Epidermal melanocyte (primary cell): ENCODE data around the gene MAPKAPK2.

ENCODE experiments used
- DNase-seq: peaks from one replicate; pipeline ENCODE4 v3.0.0; 2011; ENCODE audit warnings: low spot score; ENCODE audit not compliant: insufficient read length

MAPKAPK2 gene

DNA sequence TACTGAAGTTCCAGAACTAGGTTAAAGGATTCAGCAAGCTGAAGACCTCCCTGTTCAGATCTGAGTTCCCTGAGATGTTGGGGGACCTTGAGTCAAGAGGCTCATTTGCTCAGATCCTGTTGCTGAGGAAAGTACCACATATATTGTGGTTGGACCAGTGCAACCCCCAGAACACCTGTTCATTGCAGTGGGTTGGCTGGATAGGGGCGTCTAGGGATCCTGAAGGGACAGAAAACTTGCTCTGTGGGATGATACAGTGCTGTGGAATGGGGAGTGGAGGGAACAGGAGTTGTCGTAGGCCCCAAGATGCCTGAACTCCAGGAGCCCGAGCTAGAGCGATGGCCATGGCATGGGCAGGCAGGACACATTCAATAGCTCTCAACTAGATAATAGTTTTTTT, 24.6 kb upstream of the MAPKAPK2 start:
- DNase-seq = no peak

- no peak for DNase-seq
Measured at GRCh38 chr1:206661161-206661820, 23.4 kb upstream of the MAPKAPK2 start.

DNA sequence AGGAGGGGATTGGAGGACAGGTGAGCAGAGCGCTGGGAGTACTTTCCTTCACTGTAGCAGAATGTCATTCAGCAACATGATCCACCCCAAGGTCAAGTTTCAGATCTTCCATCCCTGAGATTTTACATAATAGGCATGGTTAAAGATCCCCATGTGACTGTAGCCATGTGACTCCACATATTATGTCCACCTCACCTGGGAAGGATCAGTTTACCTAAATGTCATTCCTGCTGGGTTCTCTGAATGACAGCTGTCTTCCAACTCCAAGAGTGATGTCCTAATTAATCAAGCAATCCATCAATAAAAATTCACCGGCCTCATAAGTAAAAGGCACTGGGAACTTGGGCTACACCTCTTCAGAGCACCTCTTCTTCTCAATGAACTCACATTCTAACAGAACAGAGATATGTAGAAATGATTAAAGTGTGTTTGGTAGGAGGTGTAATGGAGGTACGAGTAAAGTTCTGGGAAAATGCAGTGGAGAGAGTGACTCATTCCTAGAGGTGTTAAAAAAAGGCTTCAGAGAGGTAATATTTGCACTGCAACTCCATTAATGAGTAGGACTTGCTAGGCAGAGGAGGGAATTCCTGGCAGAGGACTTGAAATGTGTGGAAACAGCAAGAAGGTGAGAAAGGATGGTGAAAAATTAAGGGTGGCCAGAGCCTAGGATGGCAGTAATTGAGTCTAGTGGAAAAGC, 22.2 kb upstream of the MAPKAPK2 start:
- DNase-seq = no peak

DNA sequence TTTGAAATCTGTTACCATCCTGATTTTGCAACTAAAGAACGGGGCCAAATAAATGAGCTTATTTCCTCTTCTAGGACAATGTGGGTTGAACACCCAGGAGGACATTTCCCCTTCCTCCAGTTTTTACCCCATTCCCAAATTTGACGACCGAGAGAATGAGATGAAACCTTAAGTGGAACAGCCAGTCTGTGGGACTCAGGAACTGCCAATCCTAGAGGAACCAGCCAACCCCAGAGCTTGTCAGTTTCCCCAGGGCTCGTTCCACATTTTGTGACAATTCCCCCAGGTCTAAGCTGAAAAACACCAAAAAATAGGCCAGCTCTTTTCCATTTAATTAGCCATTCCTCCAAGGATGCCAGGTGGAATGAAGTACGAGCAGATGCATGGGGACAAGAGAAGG, 21.3 kb upstream of the MAPKAPK2 start:
- DNase-seq = no peak

- peak; percentile 68 for DNase-seq
Measured at GRCh38 chr1:206663832-206664652, 20.7 kb upstream of the MAPKAPK2 start.

DNA sequence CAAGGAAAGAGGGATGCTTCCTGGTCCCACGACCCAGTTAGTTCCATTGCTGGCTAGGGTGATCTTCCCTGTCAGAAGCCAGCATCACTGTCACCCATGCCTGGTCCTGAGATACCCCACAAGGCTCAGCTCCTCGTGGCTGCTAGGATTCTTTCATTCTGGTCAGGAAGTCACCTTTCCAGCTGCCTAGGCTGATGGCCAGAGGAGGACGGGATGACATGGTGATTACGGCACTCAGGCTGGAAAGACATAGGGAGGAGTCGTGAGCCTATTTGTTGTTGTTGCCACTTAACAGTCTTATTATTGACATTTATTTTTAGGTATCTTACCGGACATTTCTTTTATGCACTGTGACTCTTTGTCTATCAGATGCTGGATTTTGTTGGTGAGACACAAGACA, 20.0 kb upstream of the MAPKAPK2 start:
- no peak for DNase-seq

DNA sequence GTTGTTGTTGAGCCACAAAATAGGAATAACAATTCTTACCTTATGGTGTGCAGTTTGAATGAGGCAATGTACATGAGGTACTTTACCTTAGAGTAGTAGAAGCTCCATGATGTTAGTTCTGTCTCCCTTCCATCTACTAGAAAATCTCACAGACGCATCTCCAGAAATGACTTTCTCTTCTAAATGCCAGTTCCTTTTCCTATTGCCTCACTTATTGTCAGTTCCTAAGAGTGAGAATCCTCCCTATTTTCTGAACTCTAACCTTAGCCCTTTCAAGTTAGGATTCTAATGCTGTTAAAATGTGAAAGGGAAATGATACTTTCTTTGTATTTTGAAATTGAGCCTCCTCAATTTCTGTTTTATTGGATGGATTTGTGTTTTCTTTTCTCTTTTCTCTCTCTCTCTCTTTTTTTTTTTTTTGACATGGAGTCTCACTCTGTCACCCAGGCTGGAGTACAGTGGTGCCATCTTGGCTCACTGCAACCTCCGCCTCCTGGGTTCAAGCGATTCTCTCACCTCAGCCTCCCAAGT, 18.6 kb upstream of the MAPKAPK2 start:
- DNase-seq = no peak

DNA sequence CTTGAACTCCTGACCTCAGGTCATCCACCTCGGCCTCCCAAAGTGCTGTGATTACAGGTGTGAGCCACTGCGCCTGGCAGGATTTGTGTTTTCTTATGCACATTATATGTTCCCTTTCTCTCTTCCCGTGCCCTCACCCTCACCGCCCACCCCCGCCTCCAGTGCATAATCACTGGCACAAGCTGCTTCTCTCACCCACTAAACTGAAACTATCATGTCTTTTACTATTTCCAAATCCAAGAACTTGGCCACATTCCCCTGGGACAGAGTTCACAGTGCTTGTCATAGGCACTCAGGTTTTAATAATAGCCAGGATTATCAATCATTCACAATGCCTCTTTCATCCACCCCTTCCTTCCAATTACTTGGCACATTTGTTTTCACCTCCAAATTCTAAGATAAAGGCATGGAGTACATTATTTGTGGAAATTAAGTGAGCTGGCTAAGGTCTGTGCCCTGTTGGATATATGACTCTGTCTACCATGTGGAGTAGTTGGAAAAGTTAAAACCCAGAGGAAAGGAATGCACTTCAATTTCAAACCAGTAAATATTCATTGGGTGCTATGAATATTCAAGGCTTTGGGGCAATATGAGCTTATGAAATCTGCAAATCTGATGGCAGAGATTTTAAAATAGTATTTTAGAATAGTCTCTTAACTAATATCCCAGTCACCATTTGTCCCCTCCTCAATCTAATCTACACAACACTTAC, 17.6 kb upstream of the MAPKAPK2 start:
- DNase-seq = no peak

DNA sequence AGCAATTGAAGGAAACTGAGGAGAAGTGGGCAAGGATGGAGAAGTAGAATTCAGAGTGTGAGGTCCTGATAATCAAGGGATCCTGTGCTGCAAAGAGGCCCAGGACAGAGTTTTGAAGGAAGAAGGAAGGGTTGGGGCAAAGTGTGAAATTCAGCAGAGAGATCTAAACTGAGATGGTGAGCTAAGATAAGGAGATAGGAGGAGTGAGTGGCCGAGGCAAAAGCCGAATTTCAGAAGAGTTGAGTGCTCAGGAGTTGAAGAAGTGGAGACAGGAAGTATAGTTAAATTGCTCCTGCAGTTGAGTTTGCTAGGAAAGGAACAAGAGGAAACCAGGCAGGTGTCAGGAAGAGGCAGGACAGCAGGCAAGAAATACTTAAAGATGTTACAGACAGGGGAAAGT, 16.4 kb upstream of the MAPKAPK2 start:
- DNase-seq = no peak

DNA sequence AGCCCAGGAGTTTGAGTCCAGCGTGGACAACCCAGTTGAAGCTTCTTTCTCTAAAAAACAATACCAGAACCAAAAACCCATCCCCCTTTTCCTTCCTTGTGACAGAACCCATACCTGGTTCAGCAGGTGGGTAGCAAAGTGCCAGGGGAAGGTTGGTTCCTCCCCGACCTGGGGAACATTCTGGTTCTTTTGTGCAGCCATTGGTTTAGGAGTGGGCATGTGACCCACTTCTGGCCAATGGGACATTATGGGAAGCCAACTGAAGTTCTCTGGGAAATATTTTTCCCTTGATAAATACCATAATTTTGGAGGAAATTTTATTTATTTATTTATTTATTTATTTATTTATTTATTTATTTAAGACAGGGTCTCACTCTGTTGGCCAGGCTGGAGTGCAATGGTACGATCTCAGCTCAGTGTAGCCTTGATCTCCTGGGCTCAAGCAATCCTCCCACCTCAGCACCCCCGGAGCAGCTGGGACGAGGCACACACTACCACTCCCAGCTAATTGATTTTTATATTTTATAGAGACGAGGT, 15.8 kb upstream of the MAPKAPK2 start:
- DNase-seq = no peak

- no peak for DNase-seq
Measured at GRCh38 chr1:206672011-206672688, 12.6 kb upstream of the MAPKAPK2 start.

GRCh38 chr1:206672844-206673758, 11.6 kb upstream of the MAPKAPK2 start:
- no peak for DNase-seq

- DNase-seq = no peak
Measured at GRCh38 chr1:206674236-206674635, 10.5 kb upstream of the MAPKAPK2 start.

DNA sequence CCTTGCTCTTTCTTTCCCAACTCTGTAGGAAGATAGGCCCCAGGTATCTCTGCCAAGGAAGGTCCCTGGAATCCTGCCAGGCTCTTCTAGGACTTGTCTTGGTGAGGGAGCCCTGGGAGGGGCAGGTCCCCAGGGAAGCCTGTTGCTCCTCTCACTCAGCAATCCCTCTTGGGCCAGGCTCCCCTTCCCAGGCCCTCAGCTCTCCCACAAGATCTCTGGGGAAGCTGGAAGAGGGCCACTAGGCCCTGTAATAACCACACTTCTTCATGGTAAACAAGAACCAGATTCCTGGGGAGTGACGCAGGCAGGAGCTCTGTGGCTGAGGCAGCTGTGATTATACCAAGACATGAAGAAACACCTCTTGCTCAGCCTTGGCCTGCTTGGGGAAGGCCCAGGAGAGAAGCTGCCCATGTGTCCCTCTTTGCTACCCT, 9.9 kb upstream of the MAPKAPK2 start:
- DNase-seq = no peak

GRCh38 chr1:206676499-206676898, 8.2 kb upstream of the MAPKAPK2 start:
- DNase-seq = no peak

- no peak for DNase-seq
Measured at GRCh38 chr1:206678490-206678889, 6.2 kb upstream of the MAPKAPK2 start.

DNA sequence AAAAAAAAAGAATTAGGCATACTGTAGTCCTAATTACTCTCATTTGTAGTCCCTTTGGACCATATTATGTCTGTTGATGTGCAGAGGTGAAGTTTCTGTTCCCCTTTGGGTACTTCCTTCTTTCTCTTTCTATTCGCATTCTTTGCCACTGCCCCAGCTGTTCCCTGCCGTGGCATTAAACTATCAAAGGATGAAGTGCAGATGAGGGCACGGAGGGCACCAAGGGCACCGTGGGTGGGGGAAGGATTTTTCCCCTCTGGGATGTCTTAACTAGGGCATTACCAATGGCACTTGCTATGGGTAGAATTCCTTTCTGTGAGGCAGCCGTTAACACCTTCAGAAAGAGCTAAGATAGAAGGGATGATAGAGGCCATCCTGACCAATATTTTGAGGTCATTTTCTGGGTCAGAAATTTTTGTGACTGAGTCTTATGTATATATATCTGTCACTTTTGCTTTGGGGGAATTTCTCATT, 4.9 kb upstream of the MAPKAPK2 start:
- no peak for DNase-seq

GRCh38 chr1:206680279-206680678, 4.4 kb upstream of the MAPKAPK2 start:
- peak; percentile 77 for DNase-seq

GRCh38 chr1:206681359-206681758, 3.3 kb upstream of the MAPKAPK2 start:
- DNase-seq = no peak
